ENCODE data around the gene HOXA6. TPM values are rescaled to one million over a fixed set of nuclear protein-coding genes. Genes with fewer than 3 reads are reported as not detected.

The HOXA6 gene
- total and polyA plus RNA-seq, 2 of the 4 experiments (the other 2 are of a cell fraction), result 1.4 to 1.8 TPM

DNA sequence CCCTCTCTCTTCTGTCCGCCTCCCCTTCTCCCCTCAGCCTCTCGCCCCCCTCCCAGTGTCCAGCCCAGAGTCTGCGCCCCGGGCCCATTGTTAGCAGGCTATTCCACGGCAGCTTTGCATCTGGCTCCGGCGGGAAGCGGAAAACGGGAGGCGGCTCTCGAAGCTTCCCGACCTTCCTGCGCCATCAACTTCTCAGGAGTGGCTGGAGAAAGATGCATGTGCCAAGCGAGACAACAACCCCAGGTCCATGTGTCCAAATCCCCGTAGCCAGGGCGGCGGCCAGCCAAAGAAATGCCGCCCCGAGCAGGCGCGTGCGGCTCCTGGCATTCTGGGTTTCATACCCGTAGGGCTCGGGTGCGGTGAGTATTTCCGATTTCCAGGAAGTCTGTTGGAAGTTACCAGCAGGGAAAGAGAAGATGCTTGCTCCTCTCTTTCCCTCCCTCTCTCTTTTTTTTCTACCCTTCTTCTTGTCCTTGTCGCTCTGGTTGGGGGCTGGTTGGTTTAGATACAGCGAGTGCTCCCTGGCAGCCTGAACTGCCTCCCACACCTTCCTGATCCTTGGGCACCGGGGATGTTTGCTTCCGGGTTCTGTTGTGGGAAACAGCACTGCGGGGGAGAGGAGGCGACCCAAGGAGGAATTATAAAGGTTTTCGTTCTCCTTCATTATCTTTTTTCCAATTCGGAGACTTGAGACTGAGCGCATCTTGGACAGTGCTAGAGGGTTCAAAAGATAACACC is 43.9 kb downstream of the HOXA6 start:
- Histone ChIP-seq H3K14ac (replicated peaks; ENCODE audit: low read depth, low read length) (peak overlapping the region; percentile 81), H3K4me1 (ENCODE audit: control insufficient read depth, insufficient read depth, low read length) (peaks cover 36% of the 10 kb centered on the region), H3K79me1 (ENCODE audit: low read depth in 1 of 2, low read length in 2 of 2) (peaks cover 0 to 20% of the 10 kb centered on the region in 2 experiments; a peak in 2 of 4 replicates), H3K9me1 (ENCODE audit: insufficient read depth, low read length) (no peaks in the 10 kb centered on the region), H3K27ac (ENCODE audit: insufficient read depth, low read length) (peak overlapping the region; percentile 96), H3K9ac (ENCODE audit: low read depth, low read length) (peak overlapping the region; percentile 93), H2AFZ (replicated peaks; ENCODE audit: low read length, poor library complexity) (peak overlapping the region; percentile 88), H2BK20ac (ENCODE audit: low read depth, low read length) (peak overlapping the region; percentile 82), H3K4me3 (ENCODE audit: insufficient read depth, low read depth, low read length) (peak overlapping the region; percentile 52), H3K4me2 (ENCODE audit: low read depth, low read length) (peak overlapping the region; percentile 96), H3K4ac (ENCODE audit: low read depth, low read length) (peak overlapping the region; percentile 91), H4K8ac (ENCODE audit: low read depth in 2 of 2, low read length in 2 of 2) (peak overlapping the region; percentile 20 to 84), H4K5ac (ENCODE audit: low read depth, low read length) (peak overlapping the region; percentile 82), H3K56ac (ENCODE audit: extremely low read depth, insufficient read depth, low read length) (peak overlapping the region; percentile 76), H3K36me3 (ENCODE audit: control insufficient read depth, insufficient read depth, low read length) (peaks cover 12% of the 10 kb centered on the region), H3K23ac (ENCODE audit: low read depth, low read length) (peak overlapping the region; percentile 96), H3K27me3 (ENCODE audit: control insufficient read depth, insufficient read depth, low read length) (no peaks in the 10 kb centered on the region), H2BK5ac (ENCODE audit: low read depth, low read length, poor library complexity, severe bottlenecking) (peak overlapping the region; percentile 95), H4K20me1 (ENCODE audit: insufficient read depth, low read length) (0 out of 2 replicates have a peak, but pooled peaks cover 5% of the 10 kb centered on the region), H3K18ac (ENCODE audit: low read depth, low read length) (peak overlapping the region; percentile 84), H2BK15ac (ENCODE audit: low read depth, low read length) (peak overlapping the region; percentile 80; the same call in 2 of the 3 replicates), H2AK5ac (ENCODE audit: low read depth, low read length) (peak overlapping the region; percentile 76), H3K9me3 (ENCODE audit: control insufficient read depth, insufficient read depth, low read length) (no peaks in the 10 kb centered on the region), H2BK120ac (ENCODE audit: low read depth, low read length) (peak overlapping the region; percentile 84), H4K91ac (ENCODE audit: insufficient read depth, low read depth, low read length) (peak overlapping the region; percentile 86), H2AK9ac (replicated peaks; ENCODE audit: low read depth, low read length, poor library complexity) (peak overlapping the region; percentile 85)
- TF ChIP-seq SMC3 (IDR thresholded peaks at IDR 0.05; ENCODE audit: low read depth, low read length) (no peak), MXI1 (IDR thresholded peaks at IDR 0.05; ENCODE audit: borderline replicate concordance, low read depth, low read length) (peak; percentile 31; the same call in 1 of the 2 replicates)
- DNase-seq, result peak; percentile 44
- ChIA-PET POLR2A (ENCODE audit: unreplicated experiment) (no interaction called here), CTCF (no interaction called here)
- dilution Hi-C loops (cut with HindIII; ENCODE audit: low sequenced_read_pairs, unreplicated experiment), result no loop called here
- in situ Hi-C loops (cut with MboI; ENCODE audit: low sequenced_read_pairs), result loop anchor here (5.0 to 10.0 kb wide), 4 partner anchors 39 to 1241 kb away; partner anchors contain the start of gene HOXA5
- ATAC-seq (ENCODE audit: low read depth), result no peak
- WGBS, 2 experiments (ENCODE audit: extremely low coverage in 2 of 2, insufficient read length in 1 of 2), result 8% methylated on average over 8 of the region's 35 CpGs; no CpG with 5 or more reads in 1 of the 2 experiments
- BruUV-seq (replicated peaks), result no TSS peak
- intact Hi-C loops (cut with micrococcal nuclease), result loop anchor here (1.0 kb wide), 1 partner anchor 12 kb away; no protein-coding TSS in a partner anchor
